HUES6 (cell line): ENCODE measurements around the gene TENM4.

Experiments used
- H3K27ac ChIP-seq: 2 replicates; pipeline ENCODE4 v1.7.0; 2013; ENCODE audit warnings: low read depth, mild to moderate bottlenecking, low read length, inconsistent platforms
- H3K27me3 ChIP-seq: 2 replicates; pipeline ENCODE4 v1.6.1; 2013; ENCODE audit warnings: low read length; ENCODE audit not compliant: control insufficient read depth, insufficient read depth
- H3K36me3 ChIP-seq: 2 replicates; pipeline ENCODE4 v1.6.1; 2013; ENCODE audit warnings: low read length; ENCODE audit not compliant: control insufficient read depth, insufficient read depth
- H3K4me1 ChIP-seq: 2 replicates; pipeline ENCODE4 v1.6.1; 2013; ENCODE audit warnings: low read length; ENCODE audit not compliant: control insufficient read depth, insufficient read depth
- H3K4me3 ChIP-seq: 2 replicates; pipeline ENCODE4 v1.5.1; 2013; ENCODE audit warnings: low read depth, low read length
- H3K9ac ChIP-seq: one replicate; pipeline ENCODE4 v1.6.1; 2013; ENCODE audit warnings: mild to moderate bottlenecking, low read length
- H3K9me3 ChIP-seq: 2 replicates; pipeline ENCODE4 v1.6.1; 2013; ENCODE audit warnings: low read depth, low read length; ENCODE audit not compliant: control insufficient read depth, insufficient read depth

The TENM4 gene

GRCh38 chr11:78683774-78684173 is 757.1 kb downstream of the TENM4 start:
- Histone ChIP-seq H3K27ac (no peak overlapping the region), H3K9ac (peak overlapping the region; percentile 29), H3K4me3 (peak overlapping the region; percentile 58), H3K4me1 (peaks cover 7% of the 10 kb centered on the region), H3K9me3 (no peaks in the 10 kb centered on the region), H3K27me3 (no peaks in the 10 kb centered on the region), H3K36me3 (no peaks in the 10 kb centered on the region; the same call in 1 of the 2 replicates)

- Histone ChIP-seq H3K9me3 (no peaks in the 10 kb centered on the region), H3K9ac (no peak overlapping the region), H3K27ac (no peak overlapping the region), H3K4me3 (no peak overlapping the region), H3K4me1 (no peaks in the 10 kb centered on the region), H3K27me3 (no peaks in the 10 kb centered on the region), H3K36me3 (peaks cover 4% of the 10 kb centered on the region; the same call in 1 of the 2 replicates)
Observed at GRCh38 chr11:78676026-78676557, 764.7 kb downstream of the TENM4 start.

GRCh38 chr11:78672850-78673620 is 767.8 kb downstream of the TENM4 start:
- no peaks in the 10 kb centered on the region for H3K9me3 ChIP-seq
- H3K4me3 ChIP-seq, result no peak overlapping the region
- H3K9ac ChIP-seq, result no peak overlapping the region
- no peak overlapping the region for H3K27ac ChIP-seq
- no peaks in the 10 kb centered on the region for H3K27me3 ChIP-seq
- no peaks in the 10 kb centered on the region for H3K4me1 ChIP-seq
- peaks cover 16% of the 10 kb centered on the region; the same call in 1 of the 2 replicates for H3K36me3 ChIP-seq

GRCh38 chr11:78669249-78669648 is 771.6 kb downstream of the TENM4 start:
- Histone ChIP-seq H3K36me3 (peaks cover 16% of the 10 kb centered on the region; the same call in 1 of the 2 replicates), H3K9ac (no peak overlapping the region), H3K4me1 (no peaks in the 10 kb centered on the region), H3K4me3 (no peak overlapping the region), H3K9me3 (no peaks in the 10 kb centered on the region), H3K27me3 (no peaks in the 10 kb centered on the region), H3K27ac (no peak overlapping the region)

- H3K9ac ChIP-seq, result no peak overlapping the region
- H3K36me3 ChIP-seq, result peaks cover 16% of the 10 kb centered on the region; the same call in 1 of the 2 replicates
- H3K4me3 ChIP-seq, result no peak overlapping the region
- no peaks in the 10 kb centered on the region for H3K9me3 ChIP-seq
- H3K27ac ChIP-seq, result no peak overlapping the region
- no peaks in the 10 kb centered on the region for H3K27me3 ChIP-seq
- no peaks in the 10 kb centered on the region for H3K4me1 ChIP-seq
Observed at GRCh38 chr11:78667461-78667860, 773.4 kb downstream of the TENM4 start.

GRCh38 chr11:78666675-78667160 is 774.1 kb downstream of the TENM4 start:
- Histone ChIP-seq H3K9me3 (no peaks in the 10 kb centered on the region), H3K27ac (no peak overlapping the region), H3K9ac (no peak overlapping the region), H3K4me1 (no peaks in the 10 kb centered on the region), H3K4me3 (no peak overlapping the region), H3K36me3 (peaks cover 13% of the 10 kb centered on the region; the same call in 1 of the 2 replicates), H3K27me3 (no peaks in the 10 kb centered on the region)

GRCh38 chr11:78664636-78665035 is 776.2 kb downstream of the TENM4 start:
- Histone ChIP-seq H3K9ac (no peak overlapping the region), H3K9me3 (no peaks in the 10 kb centered on the region), H3K27me3 (no peaks in the 10 kb centered on the region), H3K4me3 (no peak overlapping the region), H3K27ac (no peak overlapping the region), H3K36me3 (peaks cover 5% of the 10 kb centered on the region; the same call in 1 of the 2 replicates), H3K4me1 (0 out of 2 replicates have a peak, but pooled peaks cover 3% of the 10 kb centered on the region)

GRCh38 chr11:78662811-78663210 is 778.0 kb downstream of the TENM4 start:
- Histone ChIP-seq H3K27me3 (no peaks in the 10 kb centered on the region), H3K36me3 (no peaks in the 10 kb centered on the region; the same call in 1 of the 2 replicates), H3K4me3 (no peak overlapping the region), H3K27ac (no peak overlapping the region), H3K9me3 (no peaks in the 10 kb centered on the region), H3K9ac (no peak overlapping the region), H3K4me1 (0 out of 2 replicates have a peak, but pooled peaks cover 4% of the 10 kb centered on the region)

GRCh38 chr11:78660471-78660870 is 780.4 kb downstream of the TENM4 start:
- Histone ChIP-seq H3K36me3 (no peaks in the 10 kb centered on the region; the same call in 1 of the 2 replicates), H3K4me1 (0 out of 2 replicates have a peak, but pooled peaks cover 4% of the 10 kb centered on the region), H3K27ac (no peak overlapping the region), H3K9me3 (no peaks in the 10 kb centered on the region), H3K27me3 (no peaks in the 10 kb centered on the region), H3K4me3 (no peak overlapping the region), H3K9ac (no peak overlapping the region)

- Histone ChIP-seq H3K9me3 (no peaks in the 10 kb centered on the region), H3K27me3 (no peaks in the 10 kb centered on the region), H3K9ac (no peak overlapping the region), H3K36me3 (no peaks in the 10 kb centered on the region; the same call in 1 of the 2 replicates), H3K4me3 (no peak overlapping the region), H3K27ac (no peak overlapping the region), H3K4me1 (0 out of 2 replicates have a peak, but pooled peaks cover 4% of the 10 kb centered on the region)
Observed at GRCh38 chr11:78659326-78660270, 781.2 kb downstream of the TENM4 start.
